ENCODE data around the gene HNRNPC. TPM values are rescaled to one million over a fixed set of nuclear protein-coding genes. Genes with fewer than 3 reads are reported as not detected.
"Not testable (repeated sequence)": the region's sequence is repeated elsewhere in the genome, so short reads cannot be mapped to it uniquely, and the experiment has no call there.

Gene HNRNPC
- total RNA-seq, 1 donor from 2014 or later, result 683 TPM

GRCh38 chr14:21227981-21228380, 41.3 kb downstream of the HNRNPC start:
- ATAC-seq (ENCODE audit: low read depth) (no peak), DNase-seq (no peak)
- no peaks in the 10 kb centered on the region for H3K27me3 Mint-ChIP-seq
- peaks cover 28% of the 10 kb centered on the region for H3K4me1 Mint-ChIP-seq
- no peaks in the 10 kb centered on the region for H3K9me3 Mint-ChIP-seq
- H3K27ac Mint-ChIP-seq, result no peak overlapping the region
- no peak overlapping the region for H3K4me3 Mint-ChIP-seq
- intact Hi-C loops (cut with micrococcal nuclease), result loop anchor here (1.0 kb wide), 1 partner anchor 9 kb away; no protein-coding TSS in a partner anchor
- TF ChIP-seq, protein P1, sequence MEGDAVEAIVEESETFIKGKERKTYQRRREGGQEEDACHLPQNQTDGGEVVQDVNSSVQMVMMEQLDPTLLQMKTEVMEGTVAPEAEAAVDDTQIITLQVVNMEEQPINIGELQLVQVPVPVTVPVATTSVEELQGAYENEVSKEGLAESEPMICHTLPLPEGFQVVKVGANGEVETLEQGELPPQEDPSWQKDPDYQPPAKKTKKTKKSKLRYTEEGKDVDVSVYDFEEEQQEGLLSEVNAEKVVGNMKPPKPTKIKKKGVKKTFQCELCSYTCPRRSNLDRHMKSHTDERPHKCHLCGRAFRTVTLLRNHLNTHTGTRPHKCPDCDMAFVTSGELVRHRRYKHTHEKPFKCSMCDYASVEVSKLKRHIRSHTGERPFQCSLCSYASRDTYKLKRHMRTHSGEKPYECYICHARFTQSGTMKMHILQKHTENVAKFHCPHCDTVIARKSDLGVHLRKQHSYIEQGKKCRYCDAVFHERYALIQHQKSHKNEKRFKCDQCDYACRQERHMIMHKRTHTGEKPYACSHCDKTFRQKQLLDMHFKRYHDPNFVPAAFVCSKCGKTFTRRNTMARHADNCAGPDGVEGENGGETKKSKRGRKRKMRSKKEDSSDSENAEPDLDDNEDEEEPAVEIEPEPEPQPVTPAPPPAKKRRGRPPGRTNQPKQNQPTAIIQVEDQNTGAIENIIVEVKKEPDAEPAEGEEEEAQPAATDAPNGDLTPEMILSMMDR (IDR thresholded peaks at IDR 0.05), result no peak
- peaks cover 94% of the 10 kb centered on the region for H3K36me3 Mint-ChIP-seq (ENCODE audit: low read depth)
- POLR2A ChIA-PET, result interaction anchor here (0.6 kb wide), 1 partner anchor 42 kb away, joined by 7 read pairs; no protein-coding TSS in a partner anchor
- CTCF ChIA-PET, result no interaction called here

DNA sequence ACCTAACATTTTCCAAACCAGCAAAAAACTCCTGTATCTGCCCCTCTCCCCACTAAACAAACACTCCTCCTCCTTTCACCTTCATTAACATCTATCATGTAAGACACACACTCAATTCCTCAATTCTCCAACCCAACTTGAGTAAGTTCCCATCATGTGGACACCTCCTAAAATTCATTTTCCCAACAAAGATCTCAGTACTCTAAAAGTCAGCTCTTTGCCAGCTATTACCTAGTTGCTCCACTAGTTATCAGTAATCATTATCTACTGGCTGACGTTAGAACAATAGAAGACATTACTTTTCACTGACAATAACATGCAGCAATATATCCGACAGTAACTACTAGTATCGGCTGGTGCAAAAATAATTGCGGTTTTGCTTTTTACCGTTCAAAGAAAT, 42.1 kb downstream of the HNRNPC start:
- Mint-ChIP-seq H3K36me3 (ENCODE audit: low read depth) (peaks cover 94% of the 10 kb centered on the region), H3K4me3 (no peak overlapping the region), H3K4me1 (peaks cover 28% of the 10 kb centered on the region), H3K27me3 (no peaks in the 10 kb centered on the region), H3K9me3 (no peaks in the 10 kb centered on the region), H3K27ac (no peak overlapping the region)
- DNase-seq, result no peak
- TF ChIP-seq, protein P1 (IDR thresholded peaks at IDR 0.05), result no peak
- no peak for ATAC-seq (ENCODE audit: low read depth)
- ChIA-PET CTCF (no interaction called here), POLR2A (interaction anchor here (0.6 kb wide), 2 partner anchors 26 to 157 kb away, joined by 3 read pairs; no protein-coding TSS in a partner anchor)
- intact Hi-C loops (cut with micrococcal nuclease), result no loop called here

- H3K4me3 Mint-ChIP-seq, result no peak overlapping the region
- H3K4me1 Mint-ChIP-seq, result peaks cover 27% of the 10 kb centered on the region
- peaks cover 94% of the 10 kb centered on the region for H3K36me3 Mint-ChIP-seq (ENCODE audit: low read depth)
- POLR2A ChIA-PET, result interaction anchor here (0.6 kb wide), 2 partner anchors 26 to 158 kb away, joined by 3 read pairs; no protein-coding TSS in a partner anchor
- no peak overlapping the region for H3K27ac Mint-ChIP-seq
- no peak for DNase-seq
- intact Hi-C loops (cut with micrococcal nuclease), result no loop called here
- TF ChIP-seq, protein P1 (IDR thresholded peaks at IDR 0.05), result no peak
- CTCF ChIA-PET, result no interaction called here
- H3K9me3 Mint-ChIP-seq, result no peaks in the 10 kb centered on the region
- ATAC-seq (ENCODE audit: low read depth), result no peak
- H3K27me3 Mint-ChIP-seq, result no peaks in the 10 kb centered on the region
Observed at GRCh38 chr14:21226467-21226866, 42.8 kb downstream of the HNRNPC start.

- Mint-ChIP-seq H3K36me3 (ENCODE audit: low read depth) (peaks cover 94% of the 10 kb centered on the region), H3K4me1 (peaks cover 30% of the 10 kb centered on the region)
- POLR2A ChIA-PET, result not testable (repeated sequence)
Observed at GRCh38 chr14:21225164-21225563, 44.1 kb downstream of the HNRNPC start.

GRCh38 chr14:21220874-21221477, 48.3 kb downstream of the HNRNPC start:
- Mint-ChIP-seq H3K27ac (no peak overlapping the region), H3K36me3 (ENCODE audit: low read depth) (peaks cover 86% of the 10 kb centered on the region), H3K4me3 (no peak overlapping the region), H3K27me3 (no peaks in the 10 kb centered on the region), H3K9me3 (no peaks in the 10 kb centered on the region), H3K4me1 (peaks cover 34% of the 10 kb centered on the region)
- ChIA-PET POLR2A (interaction anchor here (0.7 kb wide), 1 partner anchor 15 kb away, joined by 3 read pairs; no protein-coding TSS in a partner anchor), CTCF (interaction anchor here (1.4 kb wide), 1 partner anchor 19 kb away, joined by 3 read pairs; no protein-coding TSS in a partner anchor)
- ATAC-seq (ENCODE audit: low read depth) (no peak), DNase-seq (no peak)
- intact Hi-C loops (cut with micrococcal nuclease), result no loop called here
- TF ChIP-seq, protein P1 (IDR thresholded peaks at IDR 0.05), result no peak

More at GRCh38 chr14:21225164-21225563, 44.1 kb downstream of the HNRNPC start:
- intact Hi-C loops (cut with micrococcal nuclease); H3K27ac Mint-ChIP-seq; H3K27me3 Mint-ChIP-seq; H3K4me3 Mint-ChIP-seq; CTCF ChIA-PET; DNase-seq; H3K9me3 Mint-ChIP-seq; ATAC-seq (ENCODE audit: low read depth): not testable (repeated sequence)
